H1 (cell line): Measurements from ENCODE around the gene NKAIN2.

ENCODE experiments used
- CHD2 ChIP-seq: IDR thresholded peaks from 2 replicates; pipeline ENCODE4 v1.6.1; 2012; ENCODE audit warnings: low read length, improper control_type of control experiment
- CREB1 ChIP-seq: IDR thresholded peaks from 2 replicates; pipeline ENCODE4 v1.6.1; 2012; ENCODE audit warnings: inconsistent platforms
- EP300 ChIP-seq, 2 experiments: IDR thresholded peaks; 1 replicate in 1 of 2; 2 replicates in 1 of 2; pipeline ENCODE4 v1.6.1; 2011 to 2012; ENCODE audit warnings: low read depth in 2 of 2, low read length in 2 of 2, mild to moderate bottlenecking in 2 of 2, borderline replicate concordance in 1 of 2, inconsistent platforms in 1 of 2, moderate library complexity in 1 of 2
- EZH2 ChIP-seq: fragments of 200-600 bp; sonication (generic); IDR thresholded peaks from 2 replicates; pipeline ENCODE4 v1.7.1; 2012; ENCODE audit warnings: low read depth, mild to moderate bottlenecking, moderate library complexity, low read length, inconsistent platforms; ENCODE audit not compliant: severe bottlenecking
- NRF1 ChIP-seq: IDR thresholded peaks from 2 replicates; pipeline ENCODE4 v1.6.1; 2011; ENCODE audit warnings: mild to moderate bottlenecking, low read depth, low read length, improper control_type of control experiment
- POLR2A ChIP-seq, 2 experiments: IDR thresholded peaks; 1 replicate in 1 of 2; 2 replicates in 1 of 2; pipeline ENCODE4 v1.6.1; 2011; ENCODE audit warnings: low read depth in 2 of 2, low read length in 2 of 2, mild to moderate bottlenecking in 2 of 2; ENCODE audit errors: control extremely low read depth in 1 of 2
- POLR2AphosphoS5 ChIP-seq: IDR thresholded peaks from 2 replicates; pipeline ENCODE4 v1.6.1; 2011; ENCODE audit warnings: low read depth, low read length
- RAD21 ChIP-seq, 2 experiments: IDR thresholded peaks in 1 of 2; conservative IDR thresholded peaks in 1 of 2; 2 replicates each; pipeline ENCODE4 v1.6.1; 2011; ENCODE audit warnings: low read depth in 2 of 2, low read length in 2 of 2, improper control_type of control experiment in 1 of 2, inconsistent platforms in 1 of 2, mild to moderate bottlenecking in 1 of 2, moderate library complexity in 1 of 2
- TAF1 ChIP-seq: IDR thresholded peaks from 2 replicates; pipeline ENCODE4 v1.6.1; 2011; ENCODE audit warnings: mild to moderate bottlenecking, low read depth, low read length
- TBP ChIP-seq: IDR thresholded peaks from 2 replicates; pipeline ENCODE4 v1.6.1; 2011; ENCODE audit warnings: low read depth, low read length, improper control_type of control experiment
- USF2 ChIP-seq: IDR thresholded peaks from 2 replicates; pipeline ENCODE4 v1.6.1; 2011; ENCODE audit warnings: low read length, improper control_type of control experiment
- YY1 ChIP-seq: IDR thresholded peaks from 2 replicates; pipeline ENCODE4 v1.6.1; 2011; ENCODE audit warnings: low read depth, mild to moderate bottlenecking, low read length
- ZNF274 ChIP-seq: IDR thresholded peaks from 2 replicates; pipeline ENCODE4 v1.7.0; 2012; ENCODE audit warnings: low read length, borderline replicate concordance; ENCODE audit errors: extremely low read depth
- TF ChIP-seq, protein P1 (sequence below), 3 experiments: IDR thresholded peaks; 1 replicate in 2 of 3; 2 replicates in 1 of 3; pipeline versions ENCODE4 v1.5.1 to v1.6.1; 2011; ENCODE audit warnings: low read length in 3 of 3, mild to moderate bottlenecking in 3 of 3, inconsistent platforms in 2 of 3, low read depth in 1 of 3, moderate library complexity in 1 of 3; ENCODE audit not compliant: insufficient read depth in 1 of 3; ENCODE audit errors: control extremely low read depth in 1 of 3

DNA sequence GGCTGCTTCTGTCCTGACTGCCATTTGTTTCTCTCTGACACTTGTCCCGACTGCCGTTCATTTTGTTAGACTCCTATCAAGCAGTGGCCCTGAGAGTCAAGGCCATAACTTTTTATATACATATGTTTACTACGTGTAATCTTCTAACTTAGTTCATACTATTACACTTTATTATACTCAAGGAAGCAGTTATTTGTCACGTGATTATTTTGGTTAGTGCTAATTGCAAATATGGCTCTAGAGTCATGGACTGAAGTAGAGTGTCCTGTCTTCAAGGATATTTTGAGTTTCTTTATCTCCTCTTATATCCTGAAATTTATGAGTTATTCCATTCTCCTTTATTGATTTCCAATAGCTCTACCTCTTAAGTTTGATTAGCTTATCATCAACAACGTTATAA lies 864.4 kb downstream of the NKAIN2 start:
- TF ChIP-seq, protein P1, sequence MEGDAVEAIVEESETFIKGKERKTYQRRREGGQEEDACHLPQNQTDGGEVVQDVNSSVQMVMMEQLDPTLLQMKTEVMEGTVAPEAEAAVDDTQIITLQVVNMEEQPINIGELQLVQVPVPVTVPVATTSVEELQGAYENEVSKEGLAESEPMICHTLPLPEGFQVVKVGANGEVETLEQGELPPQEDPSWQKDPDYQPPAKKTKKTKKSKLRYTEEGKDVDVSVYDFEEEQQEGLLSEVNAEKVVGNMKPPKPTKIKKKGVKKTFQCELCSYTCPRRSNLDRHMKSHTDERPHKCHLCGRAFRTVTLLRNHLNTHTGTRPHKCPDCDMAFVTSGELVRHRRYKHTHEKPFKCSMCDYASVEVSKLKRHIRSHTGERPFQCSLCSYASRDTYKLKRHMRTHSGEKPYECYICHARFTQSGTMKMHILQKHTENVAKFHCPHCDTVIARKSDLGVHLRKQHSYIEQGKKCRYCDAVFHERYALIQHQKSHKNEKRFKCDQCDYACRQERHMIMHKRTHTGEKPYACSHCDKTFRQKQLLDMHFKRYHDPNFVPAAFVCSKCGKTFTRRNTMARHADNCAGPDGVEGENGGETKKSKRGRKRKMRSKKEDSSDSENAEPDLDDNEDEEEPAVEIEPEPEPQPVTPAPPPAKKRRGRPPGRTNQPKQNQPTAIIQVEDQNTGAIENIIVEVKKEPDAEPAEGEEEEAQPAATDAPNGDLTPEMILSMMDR (IDR thresholded peaks at IDR 0.05; ENCODE audit: control extremely low read depth in 1 of 3, insufficient read depth in 1 of 3, low read depth in 1 of 3, low read length in 3 of 3) = no peak
- TF ChIP-seq TAF1 = no peak
- TF ChIP-seq TBP = no peak
- no peak for TF ChIP-seq RAD21 (IDR thresholded peaks at IDR 0.05 in 1 of 2, conservative IDR thresholded peaks at IDR 0.05 in 1 of 2; ENCODE audit: low read depth in 2 of 2, low read length in 2 of 2)
- no peak for TF ChIP-seq CHD2
- no peak for TF ChIP-seq EP300 (IDR thresholded peaks at IDR 0.05; ENCODE audit: borderline replicate concordance in 1 of 2, low read depth in 2 of 2, low read length in 2 of 2)
- TF ChIP-seq YY1 = no peak
- TF ChIP-seq CREB1 = no peak
- TF ChIP-seq NRF1 = no peak
- TF ChIP-seq USF2 = no peak
- TF ChIP-seq EZH2 = no peak
- no peak for TF ChIP-seq POLR2A (IDR thresholded peaks at IDR 0.05; ENCODE audit: control extremely low read depth in 1 of 2, low read depth in 2 of 2, low read length in 2 of 2)
- no peak for TF ChIP-seq POLR2AphosphoS5
- TF ChIP-seq ZNF274 = no peak
